WERI-Rb-1 (cell line): Measurements from ENCODE around the gene SFXN5.

Experiments used
- DNase-seq: peaks from one replicate; pipeline ENCODE4 v3.0.0-alpha.2; 2020
- H3K27ac ChIP-seq: fragments of 250-450 bp; sonication (Bioruptor Pico); 2 replicates; pipeline ENCODE4 v1.5.1; 2020; ENCODE audit warnings: mild to moderate bottlenecking, moderate library complexity
- H3K27me3 ChIP-seq: fragments of 250-450 bp; sonication (Bioruptor Pico); 2 replicates; pipeline ENCODE4 v1.5.1; 2021; ENCODE audit warnings: mild to moderate bottlenecking, low read depth, moderate library complexity; ENCODE audit not compliant: insufficient read depth, severe bottlenecking
- H3K36me3 ChIP-seq: fragments of 250-450 bp; sonication (Bioruptor Pico); 2 replicates; pipeline ENCODE4 v1.5.1; 2020; ENCODE audit warnings: mild to moderate bottlenecking, moderate library complexity
- H3K4me3 ChIP-seq: 2 replicates; pipeline ENCODE4 v1.5.1; 2011; ENCODE audit warnings: low read depth, mild to moderate bottlenecking, control low read depth, low read length
- H3K9me3 ChIP-seq: fragments of 250-450 bp; sonication (Bioruptor Pico); 2 replicates; pipeline ENCODE4 v1.5.1; 2021; ENCODE audit warnings: mild to moderate bottlenecking, moderate library complexity; ENCODE audit not compliant: severe bottlenecking
- TF ChIP-seq, protein P1 (sequence below): IDR thresholded peaks from 2 replicates; pipeline ENCODE4 v1.5.1; 2011; ENCODE audit warnings: low read depth, mild to moderate bottlenecking, control low read depth, inconsistent platforms, low read length

Gene SFXN5

DNA sequence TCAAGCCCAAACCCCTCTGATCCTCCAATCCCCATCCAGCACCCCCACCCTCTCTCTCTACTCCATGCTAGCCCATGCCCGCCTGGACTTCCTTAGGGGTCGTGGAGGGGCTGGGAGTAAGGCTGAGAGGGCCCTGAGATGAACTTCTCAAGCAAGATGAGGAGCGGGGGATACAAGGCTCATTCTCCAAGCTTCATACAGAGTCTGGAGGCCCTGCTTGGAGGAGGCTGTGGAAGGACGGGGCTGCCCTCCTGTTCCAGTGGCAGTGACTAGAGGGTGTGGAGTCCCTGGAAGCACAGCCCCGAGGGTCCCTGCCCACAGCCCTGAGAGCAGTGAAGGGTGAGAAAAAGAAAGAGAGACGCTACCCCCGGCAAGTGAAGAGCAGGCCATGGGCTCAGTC is 108.6 kb downstream of the SFXN5 start:
- DNase-seq: no peak
- TF ChIP-seq, protein P1, sequence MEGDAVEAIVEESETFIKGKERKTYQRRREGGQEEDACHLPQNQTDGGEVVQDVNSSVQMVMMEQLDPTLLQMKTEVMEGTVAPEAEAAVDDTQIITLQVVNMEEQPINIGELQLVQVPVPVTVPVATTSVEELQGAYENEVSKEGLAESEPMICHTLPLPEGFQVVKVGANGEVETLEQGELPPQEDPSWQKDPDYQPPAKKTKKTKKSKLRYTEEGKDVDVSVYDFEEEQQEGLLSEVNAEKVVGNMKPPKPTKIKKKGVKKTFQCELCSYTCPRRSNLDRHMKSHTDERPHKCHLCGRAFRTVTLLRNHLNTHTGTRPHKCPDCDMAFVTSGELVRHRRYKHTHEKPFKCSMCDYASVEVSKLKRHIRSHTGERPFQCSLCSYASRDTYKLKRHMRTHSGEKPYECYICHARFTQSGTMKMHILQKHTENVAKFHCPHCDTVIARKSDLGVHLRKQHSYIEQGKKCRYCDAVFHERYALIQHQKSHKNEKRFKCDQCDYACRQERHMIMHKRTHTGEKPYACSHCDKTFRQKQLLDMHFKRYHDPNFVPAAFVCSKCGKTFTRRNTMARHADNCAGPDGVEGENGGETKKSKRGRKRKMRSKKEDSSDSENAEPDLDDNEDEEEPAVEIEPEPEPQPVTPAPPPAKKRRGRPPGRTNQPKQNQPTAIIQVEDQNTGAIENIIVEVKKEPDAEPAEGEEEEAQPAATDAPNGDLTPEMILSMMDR: no peak
- Histone ChIP-seq H3K27ac (no peak overlapping the region), H3K27me3 (no peaks in the 10 kb centered on the region), H3K9me3 (no peaks in the 10 kb centered on the region), H3K4me3 (no peak overlapping the region), H3K36me3 (no peaks in the 10 kb centered on the region)

DNA sequence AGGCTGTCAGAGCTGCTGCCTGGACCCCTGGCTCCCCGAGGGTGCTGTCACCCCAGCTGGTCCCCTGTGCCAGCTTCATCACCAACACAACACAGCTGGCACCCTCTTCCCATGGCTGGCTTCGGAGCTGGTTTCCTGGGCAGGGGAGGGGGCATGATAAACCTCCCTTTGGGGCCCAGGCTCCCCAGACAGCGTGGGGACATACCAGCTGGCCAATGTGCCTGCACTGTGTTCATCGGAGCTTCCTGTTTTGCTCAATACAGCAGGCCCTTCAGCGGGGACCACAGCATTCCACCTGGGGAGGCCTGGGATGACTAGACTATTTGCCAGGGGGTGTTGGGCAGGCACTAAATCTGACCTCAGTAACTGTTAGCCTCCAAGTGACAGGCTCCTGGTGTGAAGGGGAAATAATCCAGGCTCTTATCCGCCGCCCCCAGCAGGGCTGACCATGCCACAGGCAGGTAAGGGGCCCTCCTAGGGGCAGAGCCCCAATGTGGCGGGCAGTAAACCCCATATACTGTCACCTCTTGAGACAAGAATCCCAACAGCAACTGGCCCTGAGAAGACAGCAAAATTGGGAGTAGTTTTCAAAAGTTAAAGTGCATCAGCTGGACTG is 109.6 kb downstream of the SFXN5 start:
- H3K27me3 ChIP-seq: no peaks in the 10 kb centered on the region
- no peak overlapping the region for H3K27ac ChIP-seq
- H3K9me3 ChIP-seq: no peaks in the 10 kb centered on the region
- no peak overlapping the region for H3K4me3 ChIP-seq
- DNase-seq: no peak
- TF ChIP-seq, protein P1: no peak
- H3K36me3 ChIP-seq: no peaks in the 10 kb centered on the region

DNA sequence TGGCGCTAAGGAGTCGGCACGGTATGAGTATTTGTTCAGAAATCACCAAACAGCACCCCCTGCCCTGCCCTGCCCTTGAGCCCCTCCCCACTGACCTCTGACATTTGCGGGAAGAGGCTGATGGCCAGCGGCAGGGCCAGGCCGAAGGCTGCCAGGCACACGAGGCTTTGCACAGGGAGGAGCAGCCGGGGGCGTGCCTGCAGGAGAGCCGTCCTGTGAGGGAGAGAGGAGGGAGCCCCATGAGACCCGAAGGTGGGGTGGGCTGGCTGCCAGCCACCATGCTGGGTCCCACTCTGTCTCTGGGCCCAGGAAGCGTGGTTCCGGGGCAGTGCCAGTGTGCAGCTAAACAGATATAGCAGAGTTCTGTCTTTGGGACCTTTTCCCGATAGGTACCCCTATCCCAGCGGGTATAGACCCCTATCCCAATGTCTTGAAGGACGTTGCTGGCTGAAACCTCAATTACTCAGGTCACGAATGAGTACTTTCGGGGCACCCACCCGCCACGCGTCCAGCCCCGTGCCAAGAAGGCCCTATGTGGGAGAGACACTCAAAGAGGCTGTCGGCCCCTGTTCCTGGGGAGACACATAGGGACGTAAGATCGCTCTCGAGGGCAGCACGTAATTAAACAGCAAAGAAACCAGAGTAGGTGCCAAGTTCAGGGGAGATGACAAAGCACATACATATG is 110.3 kb downstream of the SFXN5 start:
- TF ChIP-seq, protein P1: no peak
- no peak for DNase-seq
- Histone ChIP-seq H3K9me3 (no peaks in the 10 kb centered on the region), H3K27me3 (no peaks in the 10 kb centered on the region), H3K4me3 (no peak overlapping the region), H3K27ac (no peak overlapping the region), H3K36me3 (no peaks in the 10 kb centered on the region)

DNA sequence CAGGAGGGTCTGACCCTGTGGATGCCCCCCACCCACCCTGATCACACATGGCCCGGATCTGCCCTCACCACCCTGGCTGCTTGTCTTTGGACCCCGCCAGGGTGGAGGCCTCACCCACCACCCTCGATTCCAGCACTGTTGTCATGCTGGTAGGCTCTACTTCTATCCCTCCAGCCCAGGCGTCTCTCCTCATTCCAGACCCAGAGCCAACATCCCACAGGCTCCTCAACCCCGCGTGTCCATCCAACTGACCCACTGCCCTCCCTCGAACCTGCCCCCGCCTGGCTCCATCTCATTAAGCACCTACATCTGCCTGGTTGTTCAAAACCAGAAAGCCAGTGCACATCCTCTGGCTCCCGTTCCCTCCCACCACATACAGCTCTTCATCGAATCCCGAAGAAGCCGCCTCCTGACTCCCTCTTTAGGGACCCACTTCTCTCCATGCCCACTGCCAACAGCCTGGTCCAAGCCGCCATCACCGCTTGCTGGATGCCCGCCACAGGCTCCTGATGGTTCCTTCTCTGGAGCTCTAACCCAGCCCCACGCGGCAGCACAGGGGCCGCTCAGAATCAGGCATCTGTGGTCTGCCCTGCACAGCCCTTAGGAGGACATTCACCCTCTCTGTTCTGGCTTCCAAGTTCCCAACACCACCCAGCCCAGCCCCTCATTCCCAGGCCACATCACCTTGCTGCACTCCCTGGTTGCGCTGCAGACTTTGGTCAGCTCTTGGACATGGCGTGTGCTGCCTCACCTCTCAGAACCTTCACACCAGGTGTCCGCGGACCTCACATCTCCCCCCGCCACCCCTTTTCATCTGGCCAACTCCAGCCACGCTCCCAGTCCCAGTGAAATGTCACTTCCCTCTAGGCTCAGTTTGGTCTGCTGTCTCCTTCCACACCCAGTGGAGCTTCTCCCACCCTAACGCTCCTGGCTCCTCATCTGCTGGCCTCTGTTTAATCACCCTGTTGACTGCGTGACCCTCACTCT is 111.2 kb downstream of the SFXN5 start:
- no peaks in the 10 kb centered on the region for H3K27me3 ChIP-seq
- no peak overlapping the region for H3K27ac ChIP-seq
- H3K9me3 ChIP-seq: no peaks in the 10 kb centered on the region
- DNase-seq: no peak
- H3K36me3 ChIP-seq: no peaks in the 10 kb centered on the region; the same call in 1 of the 2 replicates
- H3K4me3 ChIP-seq: no peak overlapping the region
- TF ChIP-seq, protein P1: no peak

DNA sequence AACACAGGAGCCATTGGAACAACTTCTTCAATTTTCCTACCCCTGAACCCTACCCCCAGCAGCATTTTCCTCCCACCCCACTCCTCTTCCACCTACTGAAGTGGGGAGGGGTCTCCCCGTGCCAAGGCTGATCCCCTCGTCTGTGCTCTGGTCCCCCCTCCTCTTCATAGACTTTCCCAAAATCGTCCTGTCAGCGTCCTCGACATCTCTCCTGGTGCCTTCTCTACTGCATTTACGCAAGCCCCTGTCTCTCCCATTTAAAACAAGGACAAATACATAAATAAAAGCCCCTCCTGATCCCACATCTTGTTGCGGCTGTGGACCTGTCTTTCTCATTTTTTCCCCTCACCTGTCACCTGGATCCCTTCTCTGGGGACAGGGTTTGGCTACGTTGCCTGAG is 112.0 kb downstream of the SFXN5 start:
- TF ChIP-seq, protein P1: no peak
- no peaks in the 10 kb centered on the region for H3K9me3 ChIP-seq
- no peaks in the 10 kb centered on the region for H3K27me3 ChIP-seq
- no peaks in the 10 kb centered on the region; the same call in 1 of the 2 replicates for H3K36me3 ChIP-seq
- DNase-seq: no peak
- H3K4me3 ChIP-seq: no peak overlapping the region
- H3K27ac ChIP-seq: no peak overlapping the region
